Panc1 (cell line): ENCODE measurements around the gene PLAAT1.

Experiments
- CTCF ChIP-seq: fragments of 450-650 bp; IDR thresholded peaks from 2 replicates; pipeline ENCODE4 v1.5.1; 2017; ENCODE audit warnings: mild to moderate bottlenecking
- POLR2AphosphoS5 ChIP-seq: IDR thresholded peaks from 2 replicates; pipeline ENCODE4 v1.6.1; 2012; ENCODE audit warnings: mild to moderate bottlenecking, low read depth, low read length, moderate library complexity
- REST ChIP-seq, 2 experiments: IDR thresholded peaks; 2 replicates each; pipeline ENCODE4 v1.6.1; 2011 to 2012; ENCODE audit warnings: low read depth in 2 of 2, control low read depth in 1 of 2, low read length in 1 of 2, mild to moderate bottlenecking in 1 of 2, moderate library complexity in 1 of 2; ENCODE audit not compliant: insufficient read depth in 1 of 2
- SIN3A ChIP-seq: IDR thresholded peaks from 2 replicates; pipeline ENCODE4 v1.6.1; 2012; ENCODE audit warnings: low read depth, mild to moderate bottlenecking, low read length, moderate library complexity, borderline replicate concordance; ENCODE audit not compliant: insufficient read depth

- TF ChIP-seq CTCF, result no peak
- no peak for TF ChIP-seq REST (IDR thresholded peaks at IDR 0.05; ENCODE audit: insufficient read depth in 1 of 2, low read depth in 2 of 2, low read length in 1 of 2)
- no peak for TF ChIP-seq POLR2AphosphoS5
- no peak for TF ChIP-seq SIN3A
These were observed 15.5 kb upstream of the PLAAT1 start for GRCh38 chr3:193225302-193226125.
